Measurements from ENCODE around the gene LYRM2.

- no peak for TF ChIP-seq CTCF (IDR thresholded peaks at IDR 0.05; ENCODE audit: low read depth, low read length)
- no peak for TF ChIP-seq EZH2phosphoT487 (IDR thresholded peaks at IDR 0.05; ENCODE audit: low read depth)
Measured at GRCh38 chr6:89640804-89641203, 2.3 kb upstream of the LYRM2 start.
